ENCODE results near the gene SLCO1B3.

DNA sequence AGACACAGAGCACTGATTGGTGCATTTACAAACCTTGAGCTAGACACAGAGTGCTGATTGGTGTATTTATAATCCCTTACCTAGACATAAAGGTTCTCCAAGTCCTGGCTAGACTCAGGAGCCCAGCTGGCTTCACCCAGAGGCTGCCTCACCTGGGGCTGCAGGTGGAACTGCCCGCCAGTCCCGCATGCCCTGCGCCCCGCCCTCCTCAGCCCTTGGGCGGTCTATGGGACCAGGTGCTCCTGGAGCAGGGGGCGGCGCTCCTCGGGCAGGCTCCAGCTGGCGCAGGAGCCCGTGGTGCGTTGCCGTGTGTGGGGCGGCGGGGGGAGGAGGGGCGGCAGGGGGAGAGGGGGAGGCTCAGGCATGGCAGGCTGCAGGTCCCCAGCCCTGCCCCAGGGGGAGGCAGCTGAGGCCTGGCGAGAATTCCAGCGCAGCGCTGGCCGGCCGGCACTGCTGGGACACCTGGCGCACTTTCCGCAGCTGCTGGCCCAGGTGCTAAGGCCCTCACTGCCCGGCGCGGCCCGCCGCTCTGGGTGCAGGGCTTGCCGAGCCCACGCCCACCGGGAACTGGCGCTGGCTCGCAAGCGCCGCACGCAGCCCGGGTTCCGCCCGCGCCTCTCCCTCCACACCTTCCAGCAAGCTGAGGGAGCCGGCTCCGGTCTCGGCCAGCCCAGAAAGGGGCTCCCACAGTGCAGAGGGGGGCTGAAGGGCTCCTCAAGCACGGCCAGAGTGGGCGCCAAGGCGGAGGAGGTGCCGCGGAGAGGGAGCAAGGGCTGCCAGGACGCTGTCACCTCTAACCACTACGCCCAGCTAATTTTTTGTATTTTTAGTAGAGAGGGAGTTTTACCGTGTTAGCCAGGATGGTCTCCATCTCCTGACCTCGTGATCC, 3.1 kb upstream of the SLCO1B3 start:
- TF ChIP-seq GATA3 (IDR thresholded peaks at IDR 0.05; ENCODE audit: low read depth, low read length) (no peak), GATA2 (IDR thresholded peaks at IDR 0.05; ENCODE audit: low read depth, low read length) (no peak)

Measured in SH-SY5Y (cell line).